HepG2 (cell line): ENCODE measurements around the gene UTF1. TPM values are rescaled to one million over a fixed set of nuclear protein-coding genes. Genes with fewer than 3 reads are reported as not detected.

Source experiments
- ATAC-seq: fragments of 200-7000 bp; cut with Tn5 transposase; 3 replicates; pipeline ENCODE4 v1.9.1; 2020; ENCODE audit warnings: mild to moderate bottlenecking, moderate library complexity
- BruUV-seq: library from RNA; stranded (reverse); fragments of 400-500 nt; replicated peaks from 2 replicates; lab custom pipeline; 2021; lab: Mats Ljungman, UMichigan
- CTCF ChIA-PET: fragments of 300-600 bp; formaldehyde crosslinking; extraction: SDS; loops from one replicate; lab custom pipeline; 2021; ENCODE audit warnings: low total read pairs, inconsistent platforms, low intra/inter-chr PET ratio; lab: Yijun Ruan, JAX
- POLR2A ChIA-PET: fragments of 350-600 bp; sonication (Branson Sonifier 250); formaldehyde crosslinking; loops from one replicate; lab custom pipeline; 2020; ENCODE audit warnings: antibody characterized with exemption, inconsistent platforms; lab: Yijun Ruan, JAX
- DNase-seq: peaks from one replicate; pipeline ENCODE4 v3.0.0-alpha.2; 2015; ENCODE audit warnings: low spot score
- FAIRE-seq: peaks from 3 replicates; lab custom pipeline; 2011; peaks lifted over from hg19 to GRCh38; lab: Jason Lieb, UNC
- H2AFZ ChIP-seq: one replicate; pipeline ENCODE4 v1.6.1; 2011; ENCODE audit warnings: low read length, inconsistent platforms
- H3K27ac ChIP-seq: fragments of 300-600 bp; 3 replicates; pipeline ENCODE4 v1.8.0; 2011; ENCODE audit warnings: mixed run types, mild to moderate bottlenecking, mixed read lengths, low read length, inconsistent platforms; ENCODE audit not compliant: insufficient read depth; ENCODE audit errors: extremely low read length
- H3K27me3 ChIP-seq, 2 experiments: fragments of 200-600 bp in 1 of 2; 2 replicates in 1 of 2; 3 replicates in 1 of 2; pipeline versions ENCODE4 v1.6.0 to v1.8.0; 2011; ENCODE audit warnings: low read length in 2 of 2, mild to moderate bottlenecking in 2 of 2, moderate library complexity in 2 of 2, inconsistent platforms in 1 of 2; ENCODE audit not compliant: insufficient read depth in 2 of 2, control insufficient read depth in 1 of 2
- H3K36me3 ChIP-seq, 2 experiments: fragments of 200-600 bp in 1 of 2; replicated peaks in 1 of 2; 2 replicates in 1 of 2; 3 replicates in 1 of 2; pipeline versions ENCODE4 v1.5.1 to v1.8.0; 2011; ENCODE audit warnings: low read length in 2 of 2, inconsistent platforms in 1 of 2; ENCODE audit not compliant: insufficient read depth in 2 of 2, control insufficient read depth in 1 of 2
- H3K4me1 ChIP-seq: 2 replicates; pipeline ENCODE4 v1.5.1; 2012; ENCODE audit warnings: low read length, inconsistent platforms; ENCODE audit not compliant: insufficient read depth
- H3K4me2 ChIP-seq: 2 replicates; pipeline ENCODE4 v1.6.0; 2011; ENCODE audit warnings: low read depth, low read length, inconsistent platforms
- H3K4me3 ChIP-seq, 3 experiments: fragments of 200-600 bp in 1 of 3; sonication (generic), shearing (Covaris generic) in 1 of 3; replicated peaks in 1 of 3; 2 replicates each; pipeline ENCODE4 v1.5.1; 2011 to 2016; ENCODE audit warnings: low read length in 3 of 3, inconsistent platforms in 2 of 3, low read depth in 2 of 3, mild to moderate bottlenecking in 2 of 3, control low read depth in 1 of 3, mixed read lengths in 1 of 3; ENCODE audit not compliant: insufficient read depth in 1 of 3
- H3K79me2 ChIP-seq: one replicate; pipeline ENCODE4 v1.6.1; 2011; ENCODE audit warnings: low read length, inconsistent platforms; ENCODE audit not compliant: insufficient read depth
- H3K9ac ChIP-seq: 2 replicates; pipeline ENCODE4 v1.6.0; 2011; ENCODE audit warnings: mild to moderate bottlenecking, low read depth, low read length, inconsistent platforms; ENCODE audit not compliant: insufficient read depth
- H3K9me3 ChIP-seq: 2 replicates; pipeline ENCODE4 v1.5.1; 2012; ENCODE audit warnings: mild to moderate bottlenecking, low read length
- H4K20me1 ChIP-seq: 2 replicates; pipeline ENCODE4 v1.6.0; 2011; ENCODE audit warnings: inconsistent platforms, mild to moderate bottlenecking, low read length, moderate library complexity; ENCODE audit not compliant: insufficient read depth
- EZH2 ChIP-seq: conservative IDR thresholded peaks from 2 replicates; pipeline ENCODE4 v1.6.1; 2012; ENCODE audit warnings: mild to moderate bottlenecking, low read depth, low read length, moderate library complexity
- WGBS: methylation state at CpG from one replicate; pipeline ENCODE4 v1.1.6; 2017; ENCODE audit warnings: low lambda C conversion rate; 5-methylcytosine and 5-hydroxymethylcytosine counted together
- in situ Hi-C: cut with HindIII; loops from 2 replicates; pipeline ENCODE4 v1.10.0; 2017; ENCODE audit warnings: low pct_unique_long_range_greater_than_20kb; ENCODE audit not compliant: extremely low pct_ligation_motif_present
- intact Hi-C: fragments of 100-400 bp; cut with micrococcal nuclease; formaldehyde crosslinking; loops from one replicate; pipeline ENCODE4 v1.10.0; 2022; ENCODE audit not compliant: unreplicated experiment
- polyA plus RNA-seq, 8 experiments: library from polyadenylated mRNA; depleted of rRNA in 3 of 8; stranded (reverse) in 7 of 8; unstranded in 1 of 8; fragments of >200 nt; fragmentation: Illumina TruSeq in 4 of 8; extraction: Trizol in 4 of 8; gene quantifications; 2 replicates each; pipeline versions ENCODE4 v1.2.1 to v1.2.3, GENCODE V29; 2011 to 2016; ENCODE audit warnings: low read depth in 4 of 8, missing spikeins in 1 of 8, mixed read lengths in 1 of 8; ENCODE audit not compliant: insufficient read depth in 1 of 8
- total RNA-seq, 5 experiments: library from RNA; depleted of rRNA; stranded (reverse); fragments of >200 nt; fragmentation: Illumina TruSeq; extraction: Trizol; gene quantifications; 2 replicates each; pipeline ENCODE4 v1.2.3, GENCODE V29; 2016; ENCODE audit warnings: low read depth in 1 of 5
- TF ChIP-seq, protein P1 (sequence below): sonication (generic); formaldehyde crosslinking; IDR thresholded peaks from 2 replicates; pipeline ENCODE4 v1.4.0; 2020; ENCODE audit warnings: low read depth, missing genetic modification reagents

UTF1 gene
- total and polyA plus RNA-seq, 2 of the 13 experiments (the other 11 are each of a cell fraction or from before 2014, with no cell fraction given) = not detected

- no peaks in the 10 kb centered on the region for H3K9me3 ChIP-seq
- ChIA-PET CTCF (no interaction called here), POLR2A (no interaction called here)
- 0 out of 2 replicates have a peak, but pooled peaks have one; percentile 38 for TF ChIP-seq EZH2
- TF ChIP-seq, protein P1, sequence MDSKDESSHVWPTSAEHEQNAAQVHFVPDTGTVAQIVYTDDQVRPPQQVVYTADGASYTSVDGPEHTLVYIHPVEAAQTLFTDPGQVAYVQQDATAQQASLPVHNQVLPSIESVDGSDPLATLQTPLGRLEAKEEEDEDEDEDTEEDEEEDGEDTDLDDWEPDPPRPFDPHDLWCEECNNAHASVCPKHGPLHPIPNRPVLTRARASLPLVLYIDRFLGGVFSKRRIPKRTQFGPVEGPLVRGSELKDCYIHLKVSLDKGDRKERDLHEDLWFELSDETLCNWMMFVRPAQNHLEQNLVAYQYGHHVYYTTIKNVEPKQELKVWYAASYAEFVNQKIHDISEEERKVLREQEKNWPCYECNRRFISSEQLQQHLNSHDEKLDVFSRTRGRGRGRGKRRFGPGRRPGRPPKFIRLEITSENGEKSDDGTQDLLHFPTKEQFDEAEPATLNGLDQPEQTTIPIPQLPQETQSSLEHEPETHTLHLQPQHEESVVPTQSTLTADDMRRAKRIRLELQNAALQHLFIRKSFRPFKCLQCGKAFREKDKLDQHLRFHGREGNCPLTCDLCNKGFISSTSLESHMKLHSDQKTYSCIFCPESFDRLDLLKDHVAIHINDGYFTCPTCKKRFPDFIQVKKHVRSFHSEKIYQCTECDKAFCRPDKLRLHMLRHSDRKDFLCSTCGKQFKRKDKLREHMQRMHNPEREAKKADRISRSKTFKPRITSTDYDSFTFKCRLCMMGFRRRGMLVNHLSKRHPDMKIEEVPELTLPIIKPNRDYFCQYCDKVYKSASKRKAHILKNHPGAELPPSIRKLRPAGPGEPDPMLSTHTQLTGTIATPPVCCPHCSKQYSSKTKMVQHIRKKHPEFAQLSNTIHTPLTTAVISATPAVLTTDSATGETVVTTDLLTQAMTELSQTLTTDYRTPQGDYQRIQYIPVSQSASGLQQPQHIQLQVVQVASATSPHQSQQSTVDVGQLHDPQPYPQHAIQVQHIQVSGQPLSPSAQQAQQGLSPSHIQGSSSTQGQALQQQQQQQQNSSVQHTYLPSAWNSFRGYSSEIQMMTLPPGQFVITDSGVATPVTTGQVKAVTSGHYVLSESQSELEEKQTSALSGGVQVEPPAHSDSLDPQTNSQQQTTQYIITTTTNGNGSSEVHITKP (CRISPR knock-in tag) = no peak
- peaks cover 38 to 83% of the 10 kb centered on the region in 2 experiments; a peak in 4 of 5 replicates for H3K27me3 ChIP-seq
- intact Hi-C loops = no loop called here
- H3K27ac ChIP-seq = no peak overlapping the region
- H3K4me3 ChIP-seq = no peak overlapping the region
- H3K9ac ChIP-seq = no peak overlapping the region
- no TSS peak for BruUV-seq
- no peak overlapping the region for H3K4me2 ChIP-seq
- 52% methylated on average over 7 of the region's 57 CpGs for WGBS
- no peak for DNase-seq
- no peak overlapping the region for H2AFZ ChIP-seq
- ATAC-seq = no peak
- no peaks in the 10 kb centered on the region for H3K79me2 ChIP-seq
- FAIRE-seq = no peak
- H3K36me3 ChIP-seq = no peaks in the 10 kb centered on the region
- no peaks in the 10 kb centered on the region for H4K20me1 ChIP-seq
- in situ Hi-C loops = no loop called here
- no peaks in the 10 kb centered on the region for H3K4me1 ChIP-seq
These were observed 28.7 kb upstream of the UTF1 start for GRCh38 chr10:133201151-133201947.
